Panc1 (cell line): ENCODE measurements around the gene ADAMTS2.

Source experiments
- TCF7L2 ChIP-seq: IDR thresholded peaks from 2 replicates; pipeline ENCODE4 v1.6.1; 2011; ENCODE audit warnings: mild to moderate bottlenecking, low read depth, low read length, inconsistent platforms
- TF ChIP-seq, protein P1 (sequence below): fragments of 450-650 bp; IDR thresholded peaks from 2 replicates; pipeline ENCODE4 v1.5.1; 2017; ENCODE audit warnings: mild to moderate bottlenecking

DNA sequence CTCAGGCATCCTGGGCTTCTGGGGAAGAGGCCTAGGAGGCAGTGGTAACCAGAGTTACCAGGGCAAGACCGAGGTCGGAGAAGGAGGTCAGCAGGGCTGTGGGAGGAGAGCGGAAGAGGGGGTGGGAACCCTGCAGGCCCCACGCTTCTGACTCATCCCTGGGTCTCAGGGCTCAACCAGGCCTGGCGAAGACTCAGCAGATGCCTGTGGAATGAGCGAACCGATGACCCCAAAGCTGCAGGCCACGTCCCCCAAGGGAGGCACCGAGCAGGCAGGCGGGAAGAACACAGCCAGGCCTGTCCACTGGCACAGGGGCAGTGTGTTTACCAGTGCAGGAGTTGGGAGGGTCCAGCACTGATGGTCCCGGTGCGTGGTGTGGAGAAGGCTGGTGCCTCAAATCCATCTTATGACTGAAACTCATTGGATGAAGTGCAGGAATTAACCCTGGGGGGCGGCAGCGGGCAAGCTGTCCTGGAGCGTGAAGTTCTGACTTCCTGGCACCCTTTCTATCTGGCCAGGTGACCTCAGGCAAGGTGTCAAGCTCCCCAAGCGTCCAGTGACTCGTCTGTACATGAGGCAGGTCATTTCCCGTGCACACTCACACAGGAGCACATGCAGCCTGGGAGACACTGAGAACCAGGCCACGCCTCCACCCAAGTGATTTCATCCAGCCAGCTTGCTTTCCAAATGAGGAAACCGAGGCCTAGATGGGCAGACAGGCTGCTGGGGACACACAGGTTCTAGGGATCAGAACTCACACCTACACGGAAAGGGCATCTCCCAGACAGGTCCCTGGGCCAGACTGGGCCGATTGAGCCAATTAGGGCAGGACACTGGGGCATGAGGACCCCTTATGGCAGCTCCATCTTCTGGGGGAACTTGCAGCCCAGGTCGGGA lies 69.1 kb downstream of the ADAMTS2 start:
- TF ChIP-seq, protein P1, sequence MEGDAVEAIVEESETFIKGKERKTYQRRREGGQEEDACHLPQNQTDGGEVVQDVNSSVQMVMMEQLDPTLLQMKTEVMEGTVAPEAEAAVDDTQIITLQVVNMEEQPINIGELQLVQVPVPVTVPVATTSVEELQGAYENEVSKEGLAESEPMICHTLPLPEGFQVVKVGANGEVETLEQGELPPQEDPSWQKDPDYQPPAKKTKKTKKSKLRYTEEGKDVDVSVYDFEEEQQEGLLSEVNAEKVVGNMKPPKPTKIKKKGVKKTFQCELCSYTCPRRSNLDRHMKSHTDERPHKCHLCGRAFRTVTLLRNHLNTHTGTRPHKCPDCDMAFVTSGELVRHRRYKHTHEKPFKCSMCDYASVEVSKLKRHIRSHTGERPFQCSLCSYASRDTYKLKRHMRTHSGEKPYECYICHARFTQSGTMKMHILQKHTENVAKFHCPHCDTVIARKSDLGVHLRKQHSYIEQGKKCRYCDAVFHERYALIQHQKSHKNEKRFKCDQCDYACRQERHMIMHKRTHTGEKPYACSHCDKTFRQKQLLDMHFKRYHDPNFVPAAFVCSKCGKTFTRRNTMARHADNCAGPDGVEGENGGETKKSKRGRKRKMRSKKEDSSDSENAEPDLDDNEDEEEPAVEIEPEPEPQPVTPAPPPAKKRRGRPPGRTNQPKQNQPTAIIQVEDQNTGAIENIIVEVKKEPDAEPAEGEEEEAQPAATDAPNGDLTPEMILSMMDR, result no peak
- TF ChIP-seq TCF7L2, result no peak
